HG03558 (cell line): ENCODE data around the gene ANTXRL.
"Not testable (repeated sequence)": the region's sequence is repeated elsewhere in the genome, so short reads cannot be mapped to it uniquely, and the experiment has no call there.

Experiments
- ATAC-seq: cut with Tn5 transposase; IDR thresholded peaks from one replicate; pipeline ENCODE4 v1.9.1; 2021; ENCODE audit warnings: moderate number of reproducible peaks; ENCODE audit not compliant: unreplicated experiment; ENCODE audit errors: extremely low read depth

The ANTXRL gene

GRCh38 chr10:46253076-46254006 is 33.5 kb upstream of the ANTXRL start:
- ATAC-seq: no peak

DNA sequence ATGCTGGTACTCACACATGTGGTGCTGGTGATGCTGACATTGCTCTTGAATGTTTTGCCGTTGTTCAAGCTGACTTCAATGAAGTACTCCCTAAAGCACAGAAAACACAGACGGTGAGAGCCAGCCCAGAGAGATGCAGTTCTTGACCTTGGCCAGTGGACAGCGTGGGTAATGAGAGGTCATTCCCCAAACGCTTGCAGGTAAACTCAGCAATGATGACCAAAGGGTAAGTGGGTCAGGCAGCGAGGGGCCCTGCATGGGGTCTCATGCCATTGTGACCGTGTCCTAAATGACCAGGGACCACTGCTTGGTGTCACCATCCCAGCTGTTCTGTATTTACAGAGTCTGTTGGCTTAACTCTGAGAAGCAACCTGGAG is 32.8 kb upstream of the ANTXRL start:
- ATAC-seq: no peak

DNA sequence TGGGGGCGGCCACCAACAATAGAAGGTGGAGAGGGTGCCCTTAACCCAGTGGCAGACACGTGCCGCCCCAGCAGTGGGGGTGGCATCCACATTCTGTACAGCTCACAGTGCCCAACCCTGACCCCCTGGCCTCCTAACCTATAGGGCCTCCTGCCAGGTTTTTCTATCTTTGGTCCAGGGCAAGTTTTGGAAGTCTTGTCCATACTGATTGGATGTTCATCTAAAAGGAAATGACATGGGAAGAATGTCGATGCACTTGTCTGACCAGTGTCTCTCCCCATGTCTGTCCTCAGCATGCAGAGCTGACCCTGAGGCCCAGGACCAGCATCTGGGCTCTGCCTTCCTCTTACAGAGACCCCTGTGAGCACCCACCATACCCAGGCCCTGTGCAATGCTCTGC is 32.3 kb upstream of the ANTXRL start:
- no peak for ATAC-seq

DNA sequence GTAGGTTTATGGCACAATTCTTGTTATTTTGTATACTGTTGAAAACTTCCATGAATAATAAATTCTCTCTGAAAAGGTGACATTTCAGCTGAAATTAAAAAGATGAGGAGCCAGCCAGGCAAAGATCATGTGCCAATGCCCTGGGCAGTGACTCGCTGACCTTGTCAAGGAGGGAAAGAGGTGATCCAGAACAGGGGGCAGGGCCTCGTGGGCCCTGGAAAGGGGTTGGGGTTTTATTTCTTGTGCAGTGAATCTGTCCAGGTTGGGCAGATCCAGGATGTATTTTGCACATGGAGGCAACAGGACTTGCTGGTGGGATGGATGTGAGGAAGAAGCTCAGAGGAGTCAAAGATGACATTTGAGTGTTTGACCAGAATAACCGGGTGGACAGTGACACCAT is 31.6 kb upstream of the ANTXRL start:
- not testable (repeated sequence) for ATAC-seq

- ATAC-seq: no peak
These were observed 30.7 kb upstream of the ANTXRL start for GRCh38 chr10:46255801-46256747.

GRCh38 chr10:46257099-46257498 is 29.7 kb upstream of the ANTXRL start:
- no peak for ATAC-seq

DNA sequence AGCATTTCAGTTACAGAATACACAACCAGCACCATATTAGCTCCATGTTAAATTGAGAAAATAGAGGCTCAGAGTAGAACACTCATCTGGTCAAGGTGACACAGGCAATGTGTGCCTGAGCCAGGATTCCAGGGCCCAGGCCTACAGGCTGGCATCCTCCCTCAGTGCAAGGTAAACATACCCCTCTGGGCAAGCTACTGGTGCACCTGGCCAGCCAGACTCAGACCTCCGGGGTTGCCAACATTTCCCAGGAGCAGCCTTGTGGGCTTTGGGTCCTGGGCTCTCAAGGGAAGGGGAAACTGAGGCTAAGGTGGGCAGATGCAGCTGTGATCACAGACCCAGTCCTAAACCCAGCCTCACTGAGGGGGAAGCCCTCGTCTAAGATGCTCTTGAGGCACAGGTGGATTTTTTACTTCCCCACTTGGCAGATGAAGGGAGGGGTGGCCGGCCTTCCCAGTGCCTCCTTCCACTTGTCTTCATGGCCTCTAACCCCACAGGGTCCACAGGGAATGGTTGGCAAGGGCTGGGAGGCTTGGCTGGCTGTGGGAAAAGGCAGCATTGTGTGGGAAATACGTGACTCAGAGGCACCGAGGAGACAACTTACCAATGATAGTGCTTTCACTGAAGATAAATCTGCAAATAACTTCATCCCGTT is 23.8 kb upstream of the ANTXRL start:
- not testable (repeated sequence) for ATAC-seq

DNA sequence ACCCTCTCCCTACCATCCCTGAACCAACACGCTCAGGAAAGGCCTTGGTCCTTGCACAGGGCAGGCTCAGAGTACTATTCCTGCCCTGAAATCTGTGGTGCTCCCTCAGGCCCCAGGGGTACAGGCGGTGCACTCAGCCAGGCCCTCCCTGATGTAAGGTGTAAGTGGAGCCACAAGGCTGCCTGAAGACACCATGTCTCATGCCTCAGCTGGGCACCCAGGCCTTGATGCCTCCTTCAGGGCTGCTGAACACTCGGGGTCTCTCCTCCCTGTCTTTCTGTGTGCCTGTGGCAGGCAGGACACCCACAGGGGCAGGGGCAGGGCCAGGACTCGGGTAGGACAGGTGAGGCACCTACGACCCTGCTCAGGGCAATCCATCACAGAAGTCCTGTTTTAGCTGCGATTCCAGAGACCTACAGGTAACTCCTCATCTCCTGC is 22.9 kb upstream of the ANTXRL start:
- no peak for ATAC-seq

- no peak for ATAC-seq
These were observed 22.5 kb upstream of the ANTXRL start for GRCh38 chr10:46264336-46264735.

DNA sequence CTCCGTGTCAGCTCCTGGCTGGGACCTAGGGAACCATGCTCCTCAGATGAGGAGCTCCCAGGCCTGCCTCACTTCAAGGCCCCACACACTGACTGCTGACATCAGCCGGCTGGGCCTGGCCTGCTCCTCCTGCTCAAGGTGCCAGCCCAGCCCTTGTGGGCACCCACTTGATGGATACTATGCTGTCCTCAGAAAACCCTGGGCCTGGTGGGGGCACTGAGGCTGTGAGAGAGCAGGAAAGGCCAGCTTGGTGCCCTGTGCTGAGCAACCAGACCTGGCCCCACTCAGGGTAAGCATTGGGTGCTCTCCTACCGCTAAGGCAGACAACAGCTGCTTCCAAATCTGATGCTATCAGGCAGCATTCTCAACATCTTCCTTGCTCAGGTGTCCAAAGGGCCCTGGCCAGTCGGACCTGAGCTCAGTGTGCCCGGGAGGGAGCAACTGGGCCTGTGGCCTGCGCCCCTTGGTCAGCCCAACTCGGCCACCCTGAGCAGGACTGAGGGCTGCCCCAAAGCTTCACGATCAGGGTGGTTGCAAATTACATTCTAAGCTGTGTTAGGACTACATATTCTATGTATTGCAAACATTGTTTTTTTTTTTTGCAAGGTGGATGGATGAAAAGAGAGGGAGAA is 21.9 kb upstream of the ANTXRL start:
- ATAC-seq: no peak

DNA sequence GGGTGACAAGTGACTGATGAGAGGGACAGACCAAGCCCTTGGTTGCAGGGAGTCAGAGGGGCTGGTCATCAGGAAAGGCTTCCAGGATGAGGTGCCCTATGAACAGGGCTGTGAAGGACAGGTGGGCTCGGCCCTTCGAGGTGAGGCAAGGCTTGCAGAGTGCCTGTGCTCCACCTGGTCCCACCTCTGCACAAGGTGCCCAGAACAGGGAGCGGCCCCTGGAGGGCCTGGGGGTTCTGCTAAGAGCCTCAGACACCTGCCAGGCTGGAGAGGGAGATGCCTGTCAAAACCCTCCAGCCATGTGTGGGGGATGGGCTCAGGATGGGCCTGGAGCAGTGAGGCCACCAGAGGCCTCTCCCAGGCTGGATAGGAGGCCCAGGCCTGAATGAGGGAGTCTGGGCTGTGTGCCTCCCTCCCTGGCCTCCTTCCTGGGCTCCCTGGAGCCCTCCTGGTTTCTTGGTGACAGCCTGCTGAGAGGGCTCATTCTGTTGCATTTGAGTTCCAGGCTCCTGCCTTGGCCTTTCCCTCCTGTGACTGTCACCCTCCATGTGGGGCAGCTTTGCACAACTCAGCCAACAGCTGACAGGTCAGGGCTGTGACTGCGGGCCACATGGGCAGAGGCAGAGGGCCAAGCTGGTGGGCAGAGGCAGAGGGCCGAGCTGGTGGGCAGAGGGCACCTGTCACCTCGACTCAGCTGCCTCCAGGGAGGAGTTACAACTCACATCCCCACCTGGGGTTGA is 21.1 kb upstream of the ANTXRL start:
- ATAC-seq: not testable (repeated sequence)

GRCh38 chr10:46266306-46266985 is 20.4 kb upstream of the ANTXRL start:
- ATAC-seq: no peak

- no peak for ATAC-seq
These were observed 19.4 kb upstream of the ANTXRL start for GRCh38 chr10:46267132-46267985.

DNA sequence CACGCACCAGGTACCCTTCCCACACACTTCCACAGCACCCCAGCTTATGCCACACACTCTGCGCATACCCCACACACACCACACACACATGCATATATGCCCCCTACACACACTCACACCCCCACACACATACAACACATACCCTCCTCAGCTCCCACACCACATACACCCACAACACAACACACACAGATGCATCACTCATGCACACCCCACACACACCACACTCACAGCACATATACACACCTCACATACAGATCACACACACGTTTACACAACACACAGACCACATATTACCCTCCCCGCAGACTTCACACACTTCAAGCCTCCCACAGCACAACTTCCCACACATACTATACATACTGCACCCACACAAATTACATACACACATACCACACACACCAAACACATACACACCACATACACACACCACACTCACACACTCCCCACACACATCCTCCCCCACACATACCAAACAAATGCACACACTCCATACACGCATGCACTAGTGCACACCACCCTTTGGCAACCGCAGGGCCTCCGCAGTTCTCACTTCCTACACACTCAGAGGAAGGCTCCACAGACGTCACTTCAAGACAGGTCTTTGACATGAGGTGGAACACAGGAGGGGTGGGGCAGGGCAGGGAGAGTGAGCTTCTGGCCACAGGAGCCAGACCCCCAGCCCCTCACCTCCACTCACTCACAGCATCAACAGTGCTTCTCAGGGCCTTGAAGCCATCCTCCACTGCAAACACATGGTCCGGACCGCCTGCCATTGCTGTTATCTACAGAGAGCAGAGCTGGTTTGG is 18.5 kb upstream of the ANTXRL start:
- ATAC-seq: peak; percentile 80

- not testable (repeated sequence) for ATAC-seq
These were observed 17.2 kb upstream of the ANTXRL start for GRCh38 chr10:46269554-46270053.

DNA sequence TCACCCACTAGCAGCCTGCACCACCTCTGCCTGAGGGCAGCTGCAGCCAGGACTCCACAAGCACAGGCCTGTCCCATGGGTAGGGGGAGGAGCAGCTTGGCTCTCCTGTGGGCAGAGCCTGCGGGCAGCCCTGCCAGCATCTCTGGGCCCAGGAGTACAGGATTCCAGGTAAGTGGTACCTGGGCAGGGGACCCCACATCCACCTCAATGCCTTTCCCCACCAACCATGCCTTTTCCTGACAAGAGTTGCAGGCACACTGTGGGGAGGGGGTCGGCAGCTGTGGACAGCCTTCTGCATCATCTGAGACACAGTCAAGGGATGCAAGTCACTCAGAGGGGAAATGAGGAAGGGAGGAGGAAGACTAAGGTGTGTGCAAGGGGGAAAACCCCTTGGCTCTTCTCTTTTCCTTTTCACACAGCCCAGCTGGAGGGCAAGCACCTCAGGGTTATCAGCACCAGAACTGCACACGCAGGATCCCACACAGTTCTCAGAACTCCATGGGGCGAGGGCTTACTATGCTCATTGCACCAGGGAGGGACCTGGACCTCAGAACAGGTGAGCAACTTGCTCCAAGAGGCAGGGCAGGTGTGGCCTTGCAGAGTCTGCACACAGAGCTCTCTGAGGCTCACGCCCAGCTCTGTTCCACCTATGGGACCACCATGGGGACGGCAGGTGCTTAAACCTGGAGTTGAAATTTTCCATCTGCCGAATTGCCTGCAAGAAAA is 16.5 kb upstream of the ANTXRL start:
- no peak for ATAC-seq
